Activated T-helper 2 cell treated with anti-CD3 and anti-CD28 coated beads, Interferon-gamma antibody, Interleukin-2, Interleukin-4, amounts not matched to agents 10 μg/mL and 5 μg/mL and 100 μg/mL, durations not matched to agents 14 hours and 24 hours and 36 hours (primary cell): ENCODE results near the gene SLC38A11. TPM values are rescaled to one million over a fixed set of nuclear protein-coding genes. Genes with fewer than 3 reads are reported as not detected.
"Not testable (repeated sequence)": the region's sequence is repeated elsewhere in the genome, so short reads cannot be mapped to it uniquely, and the experiment has no call there.

Experiments used
- DNase-seq: peaks from one replicate; pipeline ENCODE4 v3.0.0; 2021; ENCODE audit warnings: low spot score
- H3K27ac Mint-ChIP-seq: one replicate; pipeline ENCODE4 v1.8.0; 2021; ENCODE audit warnings: mixed read lengths
- H3K27me3 Mint-ChIP-seq: one replicate; pipeline ENCODE4 v1.8.0; 2021; ENCODE audit warnings: low read depth, mixed read lengths
- H3K36me3 Mint-ChIP-seq: one replicate; pipeline ENCODE4 v1.8.0; 2021; ENCODE audit warnings: low read depth, mixed read lengths
- H3K4me1 Mint-ChIP-seq: one replicate; pipeline ENCODE4 v1.8.0; 2021; ENCODE audit warnings: low read depth, mixed read lengths
- H3K4me3 Mint-ChIP-seq: one replicate; pipeline ENCODE4 v1.8.0; 2021; ENCODE audit warnings: low read depth, mild to moderate bottlenecking, moderate library complexity, mixed read lengths
- H3K9me3 Mint-ChIP-seq: one replicate; pipeline ENCODE4 v1.8.0; 2021; ENCODE audit warnings: mixed read lengths
- intact Hi-C: fragments of 100-400 bp; cut with micrococcal nuclease; formaldehyde crosslinking; loops from one replicate; pipeline ENCODE4 v1.15.1; 2023
- total RNA-seq: library from RNA; stranded (reverse); gene quantifications from 2 replicates; pipeline ENCODE4 v1.2.3, GENCODE V29; 2022

Gene SLC38A11
- total RNA-seq, 1 donor from 2014 or later: not detected

GRCh38 chr2:164877927-164878326, 77.4 kb downstream of the SLC38A11 start:
- intact Hi-C loops: no loop called here
- DNase-seq: no peak
- Mint-ChIP-seq H3K27me3 (no peaks in the 10 kb centered on the region), H3K4me1 (no peaks in the 10 kb centered on the region), H3K36me3 (no peaks in the 10 kb centered on the region), H3K9me3 (no peaks in the 10 kb centered on the region), H3K4me3 (no peak overlapping the region), H3K27ac (no peak overlapping the region)

DNA sequence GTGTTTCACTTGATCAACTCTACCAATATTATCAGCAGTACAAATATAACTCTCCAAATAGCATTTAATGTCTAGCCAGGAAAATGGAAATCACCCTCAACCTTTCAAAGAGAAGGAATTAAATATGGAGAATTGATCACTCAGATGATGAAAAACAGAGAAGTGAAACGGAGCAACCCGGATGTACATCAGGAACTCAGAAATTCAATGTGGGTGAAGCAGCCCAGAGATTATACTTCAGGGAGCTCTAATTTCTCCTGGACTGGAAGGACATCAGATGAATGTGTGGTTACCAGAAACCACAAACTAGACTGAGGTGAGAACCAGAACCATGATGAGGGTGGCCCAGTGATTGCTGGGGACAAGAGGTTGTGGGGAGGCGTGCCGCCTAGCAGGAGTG, 78.2 kb downstream of the SLC38A11 start:
- no peak overlapping the region for H3K4me3 Mint-ChIP-seq
- no peak for DNase-seq
- H3K27ac Mint-ChIP-seq: no peak overlapping the region
- no peaks in the 10 kb centered on the region for H3K9me3 Mint-ChIP-seq
- intact Hi-C loops: no loop called here
- H3K4me1 Mint-ChIP-seq: no peaks in the 10 kb centered on the region
- H3K27me3 Mint-ChIP-seq: no peaks in the 10 kb centered on the region
- no peaks in the 10 kb centered on the region for H3K36me3 Mint-ChIP-seq

- H3K36me3 Mint-ChIP-seq: no peaks in the 10 kb centered on the region
- H3K27me3 Mint-ChIP-seq: no peaks in the 10 kb centered on the region
- H3K9me3 Mint-ChIP-seq: no peaks in the 10 kb centered on the region
- DNase-seq: no peak
- intact Hi-C loops: no loop called here
- H3K4me1 Mint-ChIP-seq: no peaks in the 10 kb centered on the region
- no peak overlapping the region for H3K4me3 Mint-ChIP-seq
- no peak overlapping the region for H3K27ac Mint-ChIP-seq
Observed at GRCh38 chr2:164875334-164876205, 79.8 kb downstream of the SLC38A11 start.

GRCh38 chr2:164873210-164873908, 82.0 kb downstream of the SLC38A11 start:
- Mint-ChIP-seq H3K36me3 (no peaks in the 10 kb centered on the region), H3K4me3 (no peak overlapping the region)

GRCh38 chr2:164871404-164871803, 83.9 kb downstream of the SLC38A11 start:
- no peaks in the 10 kb centered on the region for H3K9me3 Mint-ChIP-seq
- DNase-seq: no peak
- H3K4me1 Mint-ChIP-seq: no peaks in the 10 kb centered on the region
- no peak overlapping the region for H3K27ac Mint-ChIP-seq
- no peaks in the 10 kb centered on the region for H3K36me3 Mint-ChIP-seq
- peaks cover 2% of the 10 kb centered on the region for H3K27me3 Mint-ChIP-seq
- intact Hi-C loops: no loop called here
- no peak overlapping the region for H3K4me3 Mint-ChIP-seq

More at GRCh38 chr2:164873210-164873908, 82.0 kb downstream of the SLC38A11 start:
- DNase-seq: no peak
- Mint-ChIP-seq H3K4me1 (no peaks in the 10 kb centered on the region), H3K27ac (no peak overlapping the region), H3K9me3 (no peaks in the 10 kb centered on the region), H3K27me3 (no peaks in the 10 kb centered on the region)
- intact Hi-C loops: no loop called here

GRCh38 chr2:164869420-164869772, 85.9 kb downstream of the SLC38A11 start:
- Mint-ChIP-seq H3K27me3 (peaks cover 2% of the 10 kb centered on the region), H3K36me3 (no peaks in the 10 kb centered on the region), H3K9me3 (no peaks in the 10 kb centered on the region), H3K4me3 (no peak overlapping the region), H3K27ac (no peak overlapping the region), H3K4me1 (no peaks in the 10 kb centered on the region)
- no peak for DNase-seq
- intact Hi-C loops: no loop called here

DNA sequence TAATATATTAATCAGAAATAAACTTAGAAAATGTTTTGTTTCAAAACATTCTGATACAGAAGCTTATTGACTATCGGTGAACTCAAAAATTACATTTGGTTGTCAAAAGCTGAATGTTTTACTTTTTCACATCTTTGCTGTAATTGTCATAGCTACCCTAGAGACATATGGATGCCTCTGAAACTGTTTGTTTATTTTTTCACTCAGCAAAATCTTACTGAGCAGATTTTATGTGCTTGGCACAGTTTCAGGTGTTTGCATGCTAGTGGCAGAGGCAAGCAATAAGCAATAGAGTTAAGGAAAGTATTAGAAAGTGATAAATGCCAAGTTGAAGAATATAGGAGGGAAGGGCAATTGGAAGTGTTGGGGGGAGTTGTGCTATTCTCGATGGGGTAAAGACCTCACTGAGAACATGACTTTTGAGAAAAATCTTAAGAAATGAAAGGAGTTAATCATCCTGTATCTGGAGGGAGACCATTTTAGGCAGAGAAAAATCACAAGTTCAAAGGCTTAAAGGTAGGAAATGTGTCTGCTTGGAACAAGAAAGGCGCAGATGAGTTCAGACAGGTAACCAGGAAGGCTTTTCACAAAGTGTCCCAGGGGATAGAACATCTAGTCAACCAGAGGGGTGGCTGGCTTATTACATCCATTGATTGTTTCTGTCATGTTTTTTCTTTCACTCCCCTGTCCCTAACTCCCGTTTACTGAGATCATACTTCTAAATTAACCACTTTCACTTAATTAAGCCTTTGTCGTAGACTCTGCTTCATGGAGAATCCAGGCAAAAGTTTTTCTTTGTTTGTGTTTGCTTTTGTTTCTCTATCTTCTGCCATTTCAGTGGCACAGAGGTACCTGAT, 86.5 kb downstream of the SLC38A11 start:
- intact Hi-C loops: no loop called here
- Mint-ChIP-seq H3K4me1 (no peaks in the 10 kb centered on the region), H3K36me3 (no peaks in the 10 kb centered on the region), H3K27ac (no peak overlapping the region), H3K27me3 (peaks cover 2% of the 10 kb centered on the region), H3K9me3 (no peaks in the 10 kb centered on the region), H3K4me3 (no peak overlapping the region)
- DNase-seq: no peak

- H3K4me3 Mint-ChIP-seq: no peak overlapping the region
- no peaks in the 10 kb centered on the region for H3K4me1 Mint-ChIP-seq
- DNase-seq: no peak
- H3K9me3 Mint-ChIP-seq: no peaks in the 10 kb centered on the region
- H3K36me3 Mint-ChIP-seq: no peaks in the 10 kb centered on the region
- intact Hi-C loops: no loop called here
- peaks cover 2% of the 10 kb centered on the region for H3K27me3 Mint-ChIP-seq
- H3K27ac Mint-ChIP-seq: no peak overlapping the region
Observed at GRCh38 chr2:164867779-164868397, 87.4 kb downstream of the SLC38A11 start.

DNA sequence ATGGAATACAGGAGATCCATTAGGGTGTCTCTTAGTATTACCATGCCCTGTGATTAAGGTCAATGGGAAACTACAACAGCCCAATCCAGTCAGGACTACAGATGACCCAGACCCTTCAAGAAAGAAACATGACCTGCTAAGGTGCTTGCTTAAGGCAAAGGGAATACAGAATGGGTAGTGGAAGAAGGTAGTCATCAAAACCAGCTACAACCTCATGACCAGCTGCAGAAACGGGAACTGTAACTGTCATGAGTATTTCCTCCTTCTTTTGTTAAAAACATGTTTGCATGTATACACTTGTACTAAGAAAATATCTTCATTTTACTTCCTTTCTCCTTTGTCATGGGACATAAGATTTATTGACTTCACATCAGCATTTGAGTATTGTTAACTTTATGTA, 88.9 kb downstream of the SLC38A11 start:
- H3K27me3 Mint-ChIP-seq, DNase-seq, H3K4me1 Mint-ChIP-seq, intact Hi-C loops, H3K9me3 Mint-ChIP-seq, H3K4me3 Mint-ChIP-seq, H3K27ac Mint-ChIP-seq, H3K36me3 Mint-ChIP-seq: not testable (repeated sequence)

DNA sequence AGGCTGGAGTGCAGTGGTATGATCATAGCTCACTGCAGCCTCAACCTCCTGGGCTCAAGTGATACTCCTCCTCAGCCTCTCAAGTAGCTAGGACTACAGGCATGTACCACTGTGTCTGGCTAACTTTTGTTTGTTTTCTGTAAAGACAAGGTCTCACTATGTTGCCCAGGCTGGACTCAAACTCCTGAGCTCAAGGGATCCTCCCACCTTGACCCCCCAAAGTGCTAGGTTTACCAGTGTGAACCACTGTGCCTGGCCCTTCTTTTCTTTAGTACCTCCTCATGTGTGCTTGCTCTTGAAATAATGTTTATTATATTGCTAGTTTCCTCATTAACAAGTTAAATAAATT, 94.7 kb downstream of the SLC38A11 start:
- Mint-ChIP-seq H3K4me3 (no peak overlapping the region), H3K27ac (no peak overlapping the region), H3K36me3 (no peaks in the 10 kb centered on the region), H3K27me3 (peaks cover 4% of the 10 kb centered on the region), H3K9me3 (no peaks in the 10 kb centered on the region), H3K4me1 (no peaks in the 10 kb centered on the region)
- no peak for DNase-seq
- intact Hi-C loops: no loop called here

GRCh38 chr2:164859906-164860693, 95.2 kb downstream of the SLC38A11 start:
- H3K27me3 Mint-ChIP-seq, H3K27ac Mint-ChIP-seq, intact Hi-C loops, H3K9me3 Mint-ChIP-seq, H3K36me3 Mint-ChIP-seq, H3K4me3 Mint-ChIP-seq, H3K4me1 Mint-ChIP-seq, DNase-seq: not testable (repeated sequence)

- Mint-ChIP-seq H3K9me3 (no peaks in the 10 kb centered on the region), H3K27me3 (peaks cover 4% of the 10 kb centered on the region), H3K4me1 (no peaks in the 10 kb centered on the region), H3K4me3 (no peak overlapping the region), H3K36me3 (no peaks in the 10 kb centered on the region), H3K27ac (no peak overlapping the region)
- intact Hi-C loops: no loop called here
- no peak for DNase-seq
Observed at GRCh38 chr2:164859251-164859818, 96.0 kb downstream of the SLC38A11 start.
